ENCODE results near the gene CYTH2.

CYTH2 gene

DNA sequence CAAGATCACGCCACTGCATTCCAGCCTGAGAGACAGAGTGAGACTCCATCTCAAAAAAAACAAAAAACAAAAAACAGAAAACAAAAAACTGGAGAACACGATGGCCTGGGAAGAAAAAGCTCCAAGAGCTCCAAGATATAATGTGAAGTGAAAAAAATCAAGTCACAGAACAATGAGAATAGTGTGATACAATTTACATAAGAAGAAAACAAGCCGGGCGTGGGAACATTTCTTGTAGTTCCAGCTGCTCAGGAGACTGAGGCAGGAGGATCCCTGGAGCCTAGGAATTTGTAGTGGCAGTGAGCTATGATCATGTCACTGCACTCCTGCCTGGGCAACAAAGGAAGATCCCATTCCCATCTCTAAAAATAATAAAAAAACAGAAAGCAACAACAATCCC, 51.0 kb downstream of the CYTH2 start:
- H3K27ac ChIP-seq (ENCODE audit: low read depth, low read length), result no peak overlapping the region
- H3K36me3 ChIP-seq (ENCODE audit: control insufficient read depth, insufficient read depth, low read length), result no peaks in the 10 kb centered on the region
- peaks cover 8% of the 10 kb centered on the region for H3K9me3 ChIP-seq (ENCODE audit: control insufficient read depth, insufficient read depth, low read depth, low read length)
- no peak overlapping the region for H3K9ac ChIP-seq (ENCODE audit: low read length)
- H3K4me3 ChIP-seq (ENCODE audit: low read depth, low read length), result no peak overlapping the region
- H3K4me1 ChIP-seq (ENCODE audit: control insufficient read depth, insufficient read depth, low read length), result no peaks in the 10 kb centered on the region
- no peaks in the 10 kb centered on the region for H3K27me3 ChIP-seq (ENCODE audit: control insufficient read depth, insufficient read depth, low read length)

DNA sequence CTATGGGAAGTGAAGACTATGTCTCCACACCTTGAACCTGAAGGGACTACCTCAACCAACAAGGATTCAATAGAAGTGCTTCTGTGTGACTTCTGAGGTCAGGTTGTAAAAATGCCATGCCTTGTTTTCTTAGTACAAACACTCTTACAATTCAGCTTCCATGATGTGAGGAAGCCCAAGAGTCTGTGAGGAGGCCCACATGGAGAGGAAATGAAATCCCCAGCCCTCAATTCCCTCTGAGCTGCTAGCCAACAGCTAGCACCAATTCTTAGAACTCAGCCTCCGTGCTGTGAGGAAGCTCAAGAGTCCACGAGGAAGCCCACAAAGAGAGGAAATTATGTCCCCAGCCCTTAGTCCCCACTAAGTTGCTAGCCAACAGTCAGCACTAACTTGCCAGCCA, 55.1 kb downstream of the CYTH2 start:
- H3K27me3 ChIP-seq (ENCODE audit: control insufficient read depth, insufficient read depth, low read length), result no peaks in the 10 kb centered on the region
- H3K36me3 ChIP-seq (ENCODE audit: control insufficient read depth, insufficient read depth, low read length), result no peaks in the 10 kb centered on the region
- H3K27ac ChIP-seq (ENCODE audit: low read depth, low read length), result no peak overlapping the region
- peaks cover 36% of the 10 kb centered on the region for H3K9me3 ChIP-seq (ENCODE audit: control insufficient read depth, insufficient read depth, low read depth, low read length)
- H3K9ac ChIP-seq (ENCODE audit: low read length), result no peak overlapping the region
- no peak overlapping the region for H3K4me3 ChIP-seq (ENCODE audit: low read depth, low read length)
- H3K4me1 ChIP-seq (ENCODE audit: control insufficient read depth, insufficient read depth, low read length), result no peaks in the 10 kb centered on the region; the same call in 1 of the 2 replicates

DNA sequence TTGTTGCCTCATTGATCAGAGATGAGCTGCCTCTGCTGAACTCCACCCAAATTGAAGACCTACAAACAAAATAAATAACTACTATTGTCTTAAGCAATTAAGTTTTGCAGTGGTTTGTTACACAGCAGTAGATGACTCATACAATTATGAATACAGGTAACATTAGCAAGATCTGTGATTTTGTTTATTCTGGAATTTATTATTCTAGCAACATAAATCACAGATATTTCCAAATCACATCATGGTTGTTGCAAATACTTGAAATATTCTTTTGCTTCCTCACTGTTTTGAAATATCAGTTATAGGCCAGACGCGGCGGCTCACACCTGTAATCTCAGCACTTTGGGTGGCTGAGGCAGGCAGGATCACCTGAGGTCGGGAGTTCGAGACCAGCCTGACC, 55.6 kb downstream of the CYTH2 start:
- Histone ChIP-seq H3K27ac (ENCODE audit: low read depth, low read length) (no peak overlapping the region), H3K4me1 (ENCODE audit: control insufficient read depth, insufficient read depth, low read length) (no peaks in the 10 kb centered on the region; the same call in 1 of the 2 replicates), H3K4me3 (ENCODE audit: low read depth, low read length) (no peak overlapping the region), H3K9ac (ENCODE audit: low read length) (no peak overlapping the region), H3K27me3 (ENCODE audit: control insufficient read depth, insufficient read depth, low read length) (no peaks in the 10 kb centered on the region), H3K36me3 (ENCODE audit: control insufficient read depth, insufficient read depth, low read length) (no peaks in the 10 kb centered on the region), H3K9me3 (ENCODE audit: control insufficient read depth, insufficient read depth, low read depth, low read length) (peaks cover 39% of the 10 kb centered on the region)

DNA sequence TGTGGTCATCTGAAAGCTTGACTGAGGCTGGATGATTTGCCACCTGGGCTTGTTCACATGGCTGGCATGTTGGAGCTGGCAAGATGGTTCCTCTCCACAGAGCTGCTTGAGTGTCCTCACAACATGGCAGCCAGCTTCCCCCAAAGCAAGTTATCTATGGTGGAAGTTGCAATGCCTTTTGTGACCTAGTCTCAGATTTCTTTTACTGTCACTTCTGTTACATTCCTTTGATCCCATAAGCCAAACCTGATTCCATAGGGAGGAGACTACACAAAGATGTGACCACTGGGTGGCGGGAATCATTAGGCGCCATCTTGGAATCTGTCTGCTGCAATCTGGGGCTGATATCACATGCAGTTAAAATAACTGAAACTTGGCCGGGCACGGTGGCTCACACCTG, 60.0 kb downstream of the CYTH2 start:
- Histone ChIP-seq H3K4me1 (ENCODE audit: control insufficient read depth, insufficient read depth, low read length) (no peaks in the 10 kb centered on the region; the same call in 1 of the 2 replicates), H3K9ac (ENCODE audit: low read length) (no peak overlapping the region), H3K27ac (ENCODE audit: low read depth, low read length) (no peak overlapping the region), H3K27me3 (ENCODE audit: control insufficient read depth, insufficient read depth, low read length) (no peaks in the 10 kb centered on the region), H3K4me3 (ENCODE audit: low read depth, low read length) (no peak overlapping the region), H3K9me3 (ENCODE audit: control insufficient read depth, insufficient read depth, low read depth, low read length) (peaks cover 36% of the 10 kb centered on the region), H3K36me3 (ENCODE audit: control insufficient read depth, insufficient read depth, low read length) (no peaks in the 10 kb centered on the region)

DNA sequence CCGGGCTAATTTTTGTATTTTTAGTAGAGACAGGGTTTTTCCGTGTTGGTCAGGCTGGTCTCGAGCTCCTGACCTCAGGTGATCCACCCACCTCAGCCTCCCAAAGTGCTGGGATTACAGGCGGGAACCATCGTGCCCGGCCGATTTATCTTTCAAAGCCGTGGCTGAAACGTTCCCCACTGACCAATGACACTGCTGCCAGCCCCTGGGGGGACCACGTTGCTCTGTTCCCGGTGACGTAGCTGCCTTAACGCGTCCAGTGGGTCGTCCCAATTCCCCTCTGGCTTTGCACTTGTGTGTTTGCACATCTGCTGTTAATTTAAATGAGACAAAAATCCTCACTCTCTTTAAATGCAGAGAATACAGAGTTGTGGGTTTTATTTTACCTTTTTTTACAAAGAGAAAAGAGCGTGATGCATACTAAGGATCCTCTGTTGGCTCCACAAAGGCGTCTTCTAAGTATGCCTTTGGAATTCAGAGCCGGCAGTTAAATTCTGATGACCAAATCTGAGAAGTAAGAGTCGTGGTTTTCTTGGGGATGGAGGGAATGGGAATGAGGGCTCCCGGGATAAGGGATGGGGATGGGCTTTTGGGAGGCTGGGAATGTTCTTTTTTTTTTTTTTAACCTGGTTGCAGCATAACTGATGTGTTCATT, 61.0 kb downstream of the CYTH2 start:
- Histone ChIP-seq H3K4me1 (ENCODE audit: control insufficient read depth, insufficient read depth, low read length) (no peaks in the 10 kb centered on the region; the same call in 1 of the 2 replicates), H3K9ac (ENCODE audit: low read length) (no peak overlapping the region), H3K36me3 (ENCODE audit: control insufficient read depth, insufficient read depth, low read length) (no peaks in the 10 kb centered on the region), H3K9me3 (ENCODE audit: control insufficient read depth, insufficient read depth, low read depth, low read length) (peaks cover 30% of the 10 kb centered on the region), H3K4me3 (ENCODE audit: low read depth, low read length) (no peak overlapping the region), H3K27me3 (ENCODE audit: control insufficient read depth, insufficient read depth, low read length) (no peaks in the 10 kb centered on the region), H3K27ac (ENCODE audit: low read depth, low read length) (no peak overlapping the region)

DNA sequence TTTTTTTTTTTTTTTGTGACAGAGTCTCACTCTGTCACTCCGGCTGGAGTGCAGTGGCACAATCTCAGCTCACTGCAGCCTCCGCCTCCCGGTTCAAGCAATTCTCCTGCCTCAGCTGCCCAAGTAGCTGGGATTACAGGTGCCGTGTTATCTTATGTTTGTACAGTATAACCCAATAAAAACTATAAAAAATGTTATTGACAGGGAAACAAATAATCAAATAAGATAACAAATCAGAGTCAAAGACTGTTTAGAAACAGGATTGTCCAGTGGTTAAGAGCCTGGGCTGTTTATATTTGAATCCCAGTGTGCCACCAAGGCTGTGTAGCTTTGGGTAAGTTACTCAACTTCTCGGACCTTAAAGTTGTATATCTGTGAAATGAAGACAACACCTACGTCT, 61.6 kb downstream of the CYTH2 start:
- no peak overlapping the region for H3K27ac ChIP-seq (ENCODE audit: low read depth, low read length)
- H3K36me3 ChIP-seq (ENCODE audit: control insufficient read depth, insufficient read depth, low read length), result no peaks in the 10 kb centered on the region
- H3K9ac ChIP-seq (ENCODE audit: low read length), result no peak overlapping the region
- H3K9me3 ChIP-seq (ENCODE audit: control insufficient read depth, insufficient read depth, low read depth, low read length), result peaks cover 30% of the 10 kb centered on the region
- no peaks in the 10 kb centered on the region for H3K27me3 ChIP-seq (ENCODE audit: control insufficient read depth, insufficient read depth, low read length)
- H3K4me3 ChIP-seq (ENCODE audit: low read depth, low read length), result no peak overlapping the region
- no peaks in the 10 kb centered on the region; the same call in 1 of the 2 replicates for H3K4me1 ChIP-seq (ENCODE audit: control insufficient read depth, insufficient read depth, low read length)

Measured in HUES6 (cell line).